GM23338 (cell line): ENCODE measurements around the gene KCNMB4. TPM values are rescaled to one million over a fixed set of nuclear protein-coding genes. Genes with fewer than 3 reads are reported as not detected.

Experiments used
- ATAC-seq: fragments of 200-7000 bp; cut with Tn5 transposase; 3 replicates; pipeline ENCODE4 v1.9.1; 2020
- DNase-seq: peaks from one replicate; pipeline ENCODE4 v3.0.0-alpha.2; 2015; ENCODE audit warnings: low spot score
- H2AFZ ChIP-seq: fragments of 200-600 bp; sonication (generic); 2 replicates; pipeline ENCODE4 v1.8.0; 2016; ENCODE audit warnings: antibody characterized with exemption, mild to moderate bottlenecking, moderate library complexity
- H3F3A ChIP-seq: fragments of 200-600 bp; sonication (generic); replicated peaks from 2 replicates; pipeline ENCODE4 v1.8.0; 2017; ENCODE audit warnings: antibody characterized with exemption, mixed run types, low read depth
- H3K27ac ChIP-seq: fragments of 200-600 bp; sonication (generic); 2 replicates; pipeline ENCODE4 v1.6.1; 2016; ENCODE audit warnings: low read depth
- H3K27me3 ChIP-seq: fragments of 200-600 bp; sonication (generic); 2 replicates; pipeline ENCODE4 v1.8.0; 2016; ENCODE audit warnings: mild to moderate bottlenecking, mixed run types, moderate library complexity; ENCODE audit not compliant: insufficient read depth
- H3K36me3 ChIP-seq: fragments of 200-600 bp; sonication (generic); 2 replicates; pipeline ENCODE4 v1.8.0; 2016; ENCODE audit warnings: mild to moderate bottlenecking; ENCODE audit not compliant: insufficient read depth
- H3K4me1 ChIP-seq: fragments of 200-600 bp; sonication (generic); 2 replicates; pipeline ENCODE4 v1.8.0; 2016; ENCODE audit warnings: mild to moderate bottlenecking, moderate library complexity; ENCODE audit not compliant: insufficient read depth
- H3K4me2 ChIP-seq: fragments of 200-600 bp; sonication (generic); 2 replicates; pipeline ENCODE4 v1.7.1; 2017; ENCODE audit warnings: mixed run types
- H3K4me3 ChIP-seq: fragments of 200-600 bp; sonication (generic); 2 replicates; pipeline ENCODE4 v1.6.1; 2016; ENCODE audit warnings: mixed run types
- H3K79me2 ChIP-seq: fragments of 200-600 bp; sonication (generic); replicated peaks from 2 replicates; pipeline ENCODE4 v1.8.0; 2017; ENCODE audit warnings: mild to moderate bottlenecking; ENCODE audit not compliant: insufficient read depth
- H3K9me2 ChIP-seq: fragments of 200-600 bp; sonication (generic); 2 replicates; pipeline ENCODE4 v1.8.0; 2017; ENCODE audit not compliant: insufficient read depth
- H4K20me1 ChIP-seq: fragments of 200-600 bp; sonication (generic); replicated peaks from 2 replicates; pipeline ENCODE4 v1.8.0; 2017; ENCODE audit warnings: mild to moderate bottlenecking; ENCODE audit not compliant: insufficient read depth
- H3K27ac Mint-ChIP-seq: 2 replicates; pipeline ENCODE4 v1.8.0; 2020; ENCODE audit warnings: inconsistent platforms, mild to moderate bottlenecking, moderate library complexity, mixed read lengths
- H3K27me3 Mint-ChIP-seq: 3 replicates; pipeline ENCODE4 v1.8.0; 2022; ENCODE audit warnings: low read depth, mild to moderate bottlenecking, moderate library complexity, mixed read lengths, inconsistent platforms; ENCODE audit not compliant: insufficient read depth, poor library complexity
- H3K36me3 Mint-ChIP-seq: 3 replicates; pipeline ENCODE4 v1.8.0; 2021; ENCODE audit warnings: low read depth, mild to moderate bottlenecking, inconsistent platforms, moderate library complexity, mixed read lengths
- H3K4me1 Mint-ChIP-seq: 3 replicates; pipeline ENCODE4 v1.8.0; 2020; ENCODE audit warnings: mild to moderate bottlenecking, inconsistent platforms, mixed read lengths
- H3K4me3 Mint-ChIP-seq: 3 replicates; pipeline ENCODE4 v1.8.0; 2021; ENCODE audit warnings: moderate library complexity, mild to moderate bottlenecking, inconsistent platforms, mixed read lengths
- H3K9me3 Mint-ChIP-seq: 3 replicates; pipeline ENCODE4 v1.8.0; 2020; ENCODE audit warnings: moderate library complexity, mild to moderate bottlenecking, inconsistent platforms, mixed read lengths
- CREB1 ChIP-seq: fragments of 250-450 bp; sonication (Bioruptor Pico); IDR thresholded peaks from 2 replicates; pipeline ENCODE4 v1.5.0; 2020; ENCODE audit warnings: low read depth, mild to moderate bottlenecking, moderate library complexity
- CTCF ChIP-seq, 2 experiments: fragments of 200-600 bp in 1 of 2; sonication (generic) in 1 of 2; conservative IDR thresholded peaks; 2 replicates each; pipeline versions ENCODE4 v1.5.1 to v1.6.1; 2016 to 2017; ENCODE audit warnings: antibody characterized with exemption in 2 of 2, low read depth in 2 of 2, mild to moderate bottlenecking in 2 of 2, moderate library complexity in 1 of 2
- ETS1 ChIP-seq: IDR thresholded peaks from 2 replicates; pipeline ENCODE4 v1.6.1; 2016; ENCODE audit warnings: antibody characterized with exemption
- EZH2 ChIP-seq: fragments of 200-600 bp; sonication (generic); IDR thresholded peaks from one replicate; pipeline ENCODE4 v1.8.0; 2017; ENCODE audit warnings: antibody characterized with exemption, mild to moderate bottlenecking, low read depth; ENCODE audit not compliant: unreplicated experiment
- EZH2phosphoT487 ChIP-seq: fragments of 200-600 bp; sonication (generic); IDR thresholded peaks from one replicate; pipeline ENCODE4 v1.8.1; 2018; ENCODE audit warnings: antibody characterized with exemption; ENCODE audit not compliant: unreplicated experiment
- JUNB ChIP-seq: IDR thresholded peaks from one replicate; pipeline ENCODE4 v1.6.1; 2016; ENCODE audit warnings: antibody characterized with exemption; ENCODE audit not compliant: unreplicated experiment
- NANOG ChIP-seq: IDR thresholded peaks from 2 replicates; pipeline ENCODE4 v1.6.1; 2016; ENCODE audit warnings: antibody characterized with exemption, borderline replicate concordance
- POLR2AphosphoS5 ChIP-seq: IDR thresholded peaks from 2 replicates; pipeline ENCODE4 v1.6.1; 2016; ENCODE audit warnings: antibody characterized with exemption, low read depth
- REST ChIP-seq: IDR thresholded peaks from one replicate; pipeline ENCODE4 v1.6.1; 2018; ENCODE audit warnings: antibody characterized with exemption; ENCODE audit not compliant: unreplicated experiment
- STAT1 ChIP-seq: IDR thresholded peaks from one replicate; pipeline ENCODE4 v1.6.1; 2016; ENCODE audit warnings: antibody characterized with exemption; ENCODE audit not compliant: unreplicated experiment
- ZNF114 ChIP-seq: fragments of 250-450 bp; sonication (Bioruptor Pico); IDR thresholded peaks from 2 replicates; pipeline ENCODE4 v1.5.0; 2020; ENCODE audit warnings: mild to moderate bottlenecking, moderate library complexity
- ZNF331 ChIP-seq: fragments of 250-450 bp; sonication (Bioruptor Pico); IDR thresholded peaks from 2 replicates; pipeline ENCODE4 v1.5.0; 2020; ENCODE audit warnings: low read depth, mild to moderate bottlenecking, moderate library complexity
- ZNF462 ChIP-seq: fragments of 250-450 bp; sonication (Bioruptor Pico); IDR thresholded peaks from 2 replicates; pipeline ENCODE4 v1.5.0; 2020; ENCODE audit warnings: mild to moderate bottlenecking, moderate library complexity
- polyA plus RNA-seq: library from polyadenylated mRNA; unstranded; fragments of >200 nt; fragmentation: Nextera tagmentation; extraction: Ambion mirVana; gene quantifications from 2 replicates; pipeline ENCODE4 v1.2.1, GENCODE V29; 2016
- total RNA-seq: library from RNA; depleted of rRNA; stranded (reverse); fragments of >200 nt; shearing (Covaris generic); gene quantifications from 2 replicates; pipeline ENCODE4 v1.2.3, GENCODE V29; 2014

Gene KCNMB4
- total and polyA plus RNA-seq, 2 experiments from 2014 or later, result 9.4 to 14.7 TPM

GRCh38 chr12:70317781-70318180 is 48.3 kb upstream of the KCNMB4 start:
- Histone ChIP-seq H3K79me2 (peaks cover 53% of the 10 kb centered on the region), H4K20me1 (0 out of 2 replicates have a peak, but pooled peaks cover 6% of the 10 kb centered on the region), H2AFZ (no peak overlapping the region), H3K4me3 (no peak overlapping the region), H3K27me3 (no peaks in the 10 kb centered on the region), H3F3A (no peaks in the 10 kb centered on the region), H3K36me3 (no peaks in the 10 kb centered on the region), H3K9me2 (no peaks in the 10 kb centered on the region), H3K4me1 (no peaks in the 10 kb centered on the region), H3K27ac (no peak overlapping the region), H3K4me2 (no peak overlapping the region)
- Mint-ChIP-seq H3K36me3 (no peaks in the 10 kb centered on the region; the same call in 2 of the 3 replicates), H3K4me3 (no peak overlapping the region), H3K27me3 (no peaks in the 10 kb centered on the region), H3K27ac (no peak overlapping the region), H3K9me3 (no peaks in the 10 kb centered on the region), H3K4me1 (no peaks in the 10 kb centered on the region)
- ATAC-seq, result no peak
- no peak for DNase-seq
- TF ChIP-seq CTCF (conservative IDR thresholded peaks at IDR 0.05; ENCODE audit: low read depth in 2 of 2) (no peak), EZH2phosphoT487 (no peak), JUNB (no peak), ZNF462 (CRISPR knock-in tag) (no peak), ZNF331 (CRISPR knock-in tag) (no peak), EZH2 (no peak), REST (no peak), NANOG (no peak), CREB1 (CRISPR knock-in tag) (no peak), STAT1 (no peak), ETS1 (no peak), POLR2AphosphoS5 (no peak), ZNF114 (no peak)
